ENCODE data around the gene LYST. TPM values are rescaled to one million over a fixed set of nuclear protein-coding genes. Genes with fewer than 3 reads are reported as not detected.

The LYST gene
- total and polyA plus RNA-seq, 10 of the 15 experiments (the other 5 are each of a cell fraction or from before 2014, with no cell fraction given), result 3.3 to 28.1 (median 5.6) TPM

DNA sequence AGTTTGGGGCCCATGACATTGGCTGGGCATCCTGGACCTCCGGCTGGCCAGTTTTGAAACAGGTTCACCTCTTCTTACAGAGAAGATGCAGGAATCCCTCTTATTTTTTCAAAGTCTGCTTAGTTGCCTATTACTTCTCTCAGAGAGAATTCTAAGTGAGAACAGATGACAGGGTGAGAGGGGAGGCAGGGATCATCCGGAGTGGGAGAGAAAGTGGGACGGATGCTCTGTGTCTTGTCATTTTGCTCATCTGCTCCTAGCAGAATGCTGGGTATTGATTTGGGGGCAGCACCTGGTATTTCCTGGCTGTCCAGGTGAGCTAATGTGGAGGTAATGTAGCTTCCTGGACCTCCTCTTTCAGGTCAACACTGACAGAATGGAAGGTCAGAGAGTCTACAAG lies 249.6 kb downstream of the LYST start:
- Histone ChIP-seq H4K20me1 (ENCODE audit: control insufficient read depth, insufficient read depth) (no peaks in the 10 kb centered on the region), H3K4me1 (ENCODE audit: control insufficient read depth, insufficient read depth, low read length) (no peaks in the 10 kb centered on the region), H3K79me2 (ENCODE audit: control insufficient read depth, insufficient read depth, low read length) (no peaks in the 10 kb centered on the region), H3K9me3 (replicated peaks; ENCODE audit: control insufficient read depth, insufficient read depth, low read length) (no peaks in the 10 kb centered on the region), H3K27me3 (replicated peaks in 1 of 2; ENCODE audit: control insufficient read depth in 2 of 2, insufficient read depth in 2 of 2, low read length in 1 of 2) (peaks cover 0 to 3% of the 10 kb centered on the region in 2 experiments; a peak in 1 of 4 replicates), H2AFZ (ENCODE audit: control insufficient read depth, low read depth, low read length) (no peak overlapping the region), H3K9ac (ENCODE audit: control insufficient read depth, insufficient read depth, low read length) (no peak overlapping the region), H3K36me3 (ENCODE audit: control insufficient read depth in 2 of 2, insufficient read depth in 2 of 2, low read length in 1 of 2) (no peaks in the 10 kb centered on the region), H3K4me3 (no peak overlapping the region), H3K4me2 (ENCODE audit: control insufficient read depth, insufficient read depth) (no peak overlapping the region), H3K27ac (ENCODE audit: control insufficient read depth, insufficient read depth) (no peak overlapping the region)
- ChIA-PET RAD21 (ENCODE audit: unreplicated experiment) (no interaction called here), SMC1A (ENCODE audit: uncharacterized antibody, unreplicated experiment) (no interaction called here), POLR2A (no interaction called here), CTCF (interaction anchor here (0.6 to 1.4 kb wide), 2 partner anchors 17 to 106 kb away, joined by 3 to 4 read pairs; no protein-coding TSS in a partner anchor)
- BruUV-seq (replicated peaks), result no TSS peak
- ATAC-seq (no peak), DNase-seq (ENCODE audit: low read depth, low spot score) (no peak), FAIRE-seq (no peak)
- WGBS (ENCODE audit: insufficient coverage, insufficient replicate concordance, low lambda C conversion rate, missing lambda C conversion rate), result 47% methylated on average over 3 of the region's 3 CpGs
- intact Hi-C loops (cut with micrococcal nuclease; ENCODE audit: unreplicated experiment) (no loop called here), in situ Hi-C loops (cut with MboI) (no loop called here)
- TF ChIP-seq CBX5 (IDR thresholded peaks at IDR 0.05; ENCODE audit: low read depth) (no peak), ZSCAN29 (IDR thresholded peaks at IDR 0.05) (no peak), PML (IDR thresholded peaks at IDR 0.05; ENCODE audit: low read length) (no peak), JUNB (IDR thresholded peaks at IDR 0.05) (no peak), WRNIP1 (IDR thresholded peaks at IDR 0.05; ENCODE audit: borderline replicate concordance, low read depth, low read length) (no peak), SMARCA5 (IDR thresholded peaks at IDR 0.05) (no peak), ZNF274 (IDR thresholded peaks at IDR 0.05; ENCODE audit: insufficient read depth, insufficient read length) (no peak), MYB (IDR thresholded peaks at IDR 0.05; ENCODE audit: borderline replicate concordance, low read depth, low read length) (no peak), SIX5 (IDR thresholded peaks at IDR 0.05; ENCODE audit: low read depth, low read length, severe bottlenecking) (no peak), ZNF217 (IDR thresholded peaks at IDR 0.05) (no peak)
- TF ChIP-seq, protein P1, sequence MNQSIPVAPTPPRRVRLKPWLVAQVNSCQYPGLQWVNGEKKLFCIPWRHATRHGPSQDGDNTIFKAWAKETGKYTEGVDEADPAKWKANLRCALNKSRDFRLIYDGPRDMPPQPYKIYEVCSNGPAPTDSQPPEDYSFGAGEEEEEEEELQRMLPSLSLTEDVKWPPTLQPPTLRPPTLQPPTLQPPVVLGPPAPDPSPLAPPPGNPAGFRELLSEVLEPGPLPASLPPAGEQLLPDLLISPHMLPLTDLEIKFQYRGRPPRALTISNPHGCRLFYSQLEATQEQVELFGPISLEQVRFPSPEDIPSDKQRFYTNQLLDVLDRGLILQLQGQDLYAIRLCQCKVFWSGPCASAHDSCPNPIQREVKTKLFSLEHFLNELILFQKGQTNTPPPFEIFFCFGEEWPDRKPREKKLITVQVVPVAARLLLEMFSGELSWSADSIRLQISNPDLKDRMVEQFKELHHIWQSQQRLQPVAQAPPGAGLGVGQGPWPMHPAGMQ (IDR thresholded peaks at IDR 0.05; ENCODE audit: borderline replicate concordance), result no peak
- TF ChIP-seq, protein P2, sequence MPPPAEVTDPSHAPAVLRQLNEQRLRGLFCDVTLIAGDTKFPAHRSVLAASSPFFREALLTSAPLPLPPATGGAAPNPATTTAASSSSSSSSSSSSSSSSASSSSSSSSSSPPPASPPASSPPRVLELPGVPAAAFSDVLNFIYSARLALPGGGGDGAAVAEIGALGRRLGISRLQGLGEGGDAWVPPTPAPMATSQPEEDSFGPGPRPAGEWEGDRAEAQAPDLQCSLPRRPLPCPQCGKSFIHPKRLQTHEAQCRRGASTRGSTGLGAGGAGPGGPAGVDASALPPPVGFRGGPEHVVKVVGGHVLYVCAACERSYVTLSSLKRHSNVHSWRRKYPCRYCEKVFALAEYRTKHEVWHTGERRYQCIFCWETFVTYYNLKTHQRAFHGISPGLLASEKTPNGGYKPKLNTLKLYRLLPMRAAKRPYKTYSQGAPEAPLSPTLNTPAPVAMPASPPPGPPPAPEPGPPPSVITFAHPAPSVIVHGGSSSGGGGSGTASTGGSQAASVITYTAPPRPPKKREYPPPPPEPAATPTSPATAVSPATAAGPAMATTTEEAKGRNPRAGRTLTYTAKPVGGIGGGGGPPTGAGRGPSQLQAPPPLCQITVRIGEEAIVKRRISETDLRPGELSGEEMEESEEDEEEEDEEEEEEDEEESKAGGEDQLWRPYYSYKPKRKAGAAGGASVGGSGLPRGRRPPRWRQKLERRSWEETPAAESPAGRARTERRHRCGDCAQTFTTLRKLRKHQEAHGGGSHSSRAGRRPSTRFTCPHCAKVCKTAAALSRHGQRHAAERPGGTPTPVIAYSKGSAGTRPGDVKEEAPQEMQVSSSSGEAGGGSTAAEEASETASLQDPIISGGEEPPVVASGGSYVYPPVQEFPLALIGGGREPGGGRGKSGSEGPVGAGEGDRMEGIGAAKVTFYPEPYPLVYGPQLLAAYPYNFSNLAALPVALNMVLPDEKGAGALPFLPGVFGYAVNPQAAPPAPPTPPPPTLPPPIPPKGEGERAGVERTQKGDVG (CRISPR knock-in tag; IDR thresholded peaks at IDR 0.05), result no peak
